ENCODE data around the gene TMED4. TPM values are rescaled to one million over a fixed set of nuclear protein-coding genes. Genes with fewer than 3 reads are reported as not detected.

Gene TMED4
- total and polyA plus RNA-seq, 2 donors (not counting 1 experiment from before 2014, with no cell fraction given): 84.1 to 102 TPM

- H3K4me3 Mint-ChIP-seq: no peak overlapping the region
- Histone ChIP-seq H3K4me3 (ENCODE audit: control extremely low read depth in 1 of 5, extremely low read depth in 1 of 5, insufficient read depth in 1 of 5, low read depth in 2 of 5, low read length in 4 of 5) (no peak overlapping the region), H3K4me1 (ENCODE audit: control insufficient read depth in 2 of 2, insufficient read depth in 2 of 2, low read length in 2 of 2) (no peaks in the 10 kb centered on the region), H3K9ac (ENCODE audit: low read length) (no peak overlapping the region), H2AFZ (ENCODE audit: insufficient read depth, low read depth, low read length, poor library complexity, severe bottlenecking) (no peak overlapping the region), H4K20me1 (ENCODE audit: control insufficient read depth, insufficient read depth, low read length, poor library complexity, severe bottlenecking) (no peaks in the 10 kb centered on the region), H3K36me3 (replicated peaks in 1 of 2; ENCODE audit: control extremely low read depth in 1 of 2, control insufficient read depth in 1 of 2, extremely low read depth in 1 of 2, insufficient read depth in 2 of 2, low read length in 1 of 2) (no peaks in the 10 kb centered on the region), H3K4me2 (replicated peaks; ENCODE audit: low read depth, low read length, poor library complexity, severe bottlenecking) (no peak overlapping the region), H3K9me3 (ENCODE audit: control extremely low read depth in 1 of 3, control insufficient read depth in 2 of 3, insufficient read depth in 1 of 3, low read length in 2 of 3) (no peaks in the 10 kb centered on the region), H3K27ac (ENCODE audit: low read length in 2 of 2) (no peak overlapping the region), H3K79me2 (ENCODE audit: control insufficient read depth, insufficient read depth, low read length) (no peaks in the 10 kb centered on the region), H3K27me3 (replicated peaks in 1 of 4; ENCODE audit: control extremely low read depth in 1 of 4, control insufficient read depth in 3 of 4, insufficient read depth in 4 of 4, low read length in 3 of 4) (no peaks in the 10 kb centered on the region)
- TF ChIP-seq, protein P1, sequence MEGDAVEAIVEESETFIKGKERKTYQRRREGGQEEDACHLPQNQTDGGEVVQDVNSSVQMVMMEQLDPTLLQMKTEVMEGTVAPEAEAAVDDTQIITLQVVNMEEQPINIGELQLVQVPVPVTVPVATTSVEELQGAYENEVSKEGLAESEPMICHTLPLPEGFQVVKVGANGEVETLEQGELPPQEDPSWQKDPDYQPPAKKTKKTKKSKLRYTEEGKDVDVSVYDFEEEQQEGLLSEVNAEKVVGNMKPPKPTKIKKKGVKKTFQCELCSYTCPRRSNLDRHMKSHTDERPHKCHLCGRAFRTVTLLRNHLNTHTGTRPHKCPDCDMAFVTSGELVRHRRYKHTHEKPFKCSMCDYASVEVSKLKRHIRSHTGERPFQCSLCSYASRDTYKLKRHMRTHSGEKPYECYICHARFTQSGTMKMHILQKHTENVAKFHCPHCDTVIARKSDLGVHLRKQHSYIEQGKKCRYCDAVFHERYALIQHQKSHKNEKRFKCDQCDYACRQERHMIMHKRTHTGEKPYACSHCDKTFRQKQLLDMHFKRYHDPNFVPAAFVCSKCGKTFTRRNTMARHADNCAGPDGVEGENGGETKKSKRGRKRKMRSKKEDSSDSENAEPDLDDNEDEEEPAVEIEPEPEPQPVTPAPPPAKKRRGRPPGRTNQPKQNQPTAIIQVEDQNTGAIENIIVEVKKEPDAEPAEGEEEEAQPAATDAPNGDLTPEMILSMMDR (IDR thresholded peaks at IDR 0.05): no peak
- TF ChIP-seq EZH2 (IDR thresholded peaks at IDR 0.05; ENCODE audit: borderline replicate concordance, insufficient read depth, low read depth, low read length, poor library complexity, severe bottlenecking): no peak
- intact Hi-C loops (cut with micrococcal nuclease): no loop called here
- CTCF ChIA-PET: no interaction called here
- H3K27ac Mint-ChIP-seq: no peak overlapping the region
- H3K27me3 Mint-ChIP-seq: no peaks in the 10 kb centered on the region
- POLR2A ChIA-PET: interaction anchor here (0.7 kb wide), 1 partner anchor 34 kb away, joined by 4 read pairs; no protein-coding TSS in a partner anchor
- H3K4me1 Mint-ChIP-seq: no peaks in the 10 kb centered on the region
- 94% methylated on average over 5 of the region's 6 CpGs for WGBS (ENCODE audit: insufficient coverage)
- ATAC-seq (ENCODE audit: low read depth): no peak
- no peaks in the 10 kb centered on the region for H3K9me3 Mint-ChIP-seq (ENCODE audit: insufficient read depth)
- no peak for DNase-seq
Observed at GRCh38 chr7:44537442-44537841, 44.6 kb downstream of the TMED4 start.

DNA sequence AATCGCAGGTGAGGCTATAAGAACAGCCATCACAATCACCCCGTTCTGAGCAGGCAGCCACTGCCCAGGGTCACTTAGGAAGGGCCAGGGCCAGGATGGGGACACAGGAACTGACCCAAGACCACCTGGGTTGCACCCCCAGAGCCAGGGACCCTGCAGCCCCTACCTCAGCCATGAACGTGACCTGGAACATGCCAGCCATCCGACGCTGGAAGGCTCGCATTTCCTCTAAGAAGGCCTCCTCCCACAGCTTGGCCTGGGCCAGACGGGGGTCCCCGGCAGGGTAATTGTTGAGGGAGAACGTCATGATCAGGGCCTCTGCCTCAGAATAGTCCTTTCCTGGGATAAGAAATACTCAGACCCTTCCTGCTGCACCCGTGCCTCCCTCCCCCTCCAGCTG is 45.9 kb downstream of the TMED4 start:
- Mint-ChIP-seq H3K9me3 (ENCODE audit: insufficient read depth) (no peaks in the 10 kb centered on the region), H3K27ac (no peak overlapping the region), H3K4me3 (no peak overlapping the region), H3K27me3 (no peaks in the 10 kb centered on the region), H3K4me1 (peaks cover 2% of the 10 kb centered on the region)
- no peaks in the 10 kb centered on the region for H3K27me3 ChIP-seq (replicated peaks in 1 of 4; ENCODE audit: control extremely low read depth in 1 of 4, control insufficient read depth in 3 of 4, insufficient read depth in 4 of 4, low read length in 3 of 4)
- CTCF ChIA-PET: interaction anchor here (1.2 kb wide), 1 partner anchor 31 kb away, joined by 3 read pairs; no protein-coding TSS in a partner anchor
- TF ChIP-seq EZH2 (IDR thresholded peaks at IDR 0.05; ENCODE audit: borderline replicate concordance, insufficient read depth, low read depth, low read length, poor library complexity, severe bottlenecking): no peak
- TF ChIP-seq, protein P1 (IDR thresholded peaks at IDR 0.05): no peak
- H3K79me2 ChIP-seq (ENCODE audit: control insufficient read depth, insufficient read depth, low read length): no peaks in the 10 kb centered on the region
- POLR2A ChIA-PET: interaction anchor here (0.5 kb wide), 1 partner anchor 629 kb away, joined by 11 read pairs; no protein-coding TSS in a partner anchor
- H3K4me3 ChIP-seq (ENCODE audit: control extremely low read depth in 1 of 5, extremely low read depth in 1 of 5, insufficient read depth in 1 of 5, low read depth in 2 of 5, low read length in 4 of 5): no peak overlapping the region
- H3K9me3 ChIP-seq (ENCODE audit: control extremely low read depth in 1 of 3, control insufficient read depth in 2 of 3, insufficient read depth in 1 of 3, low read length in 2 of 3): no peaks in the 10 kb centered on the region
- H2AFZ ChIP-seq (ENCODE audit: insufficient read depth, low read depth, low read length, poor library complexity, severe bottlenecking): no peak overlapping the region
- DNase-seq (no peak), ATAC-seq (ENCODE audit: low read depth) (no peak)
- no peak overlapping the region for H3K27ac ChIP-seq (ENCODE audit: low read length in 2 of 2)
- peaks cover under 1 to 1% of the 10 kb centered on the region in 2 donors for H3K4me1 ChIP-seq (ENCODE audit: control insufficient read depth in 2 of 2, insufficient read depth in 2 of 2, low read length in 2 of 2)
- WGBS (ENCODE audit: insufficient coverage): 100% methylated on average over 4 of the region's 10 CpGs
- no peaks in the 10 kb centered on the region for H4K20me1 ChIP-seq (ENCODE audit: control insufficient read depth, insufficient read depth, low read length, poor library complexity, severe bottlenecking)
- H3K36me3 ChIP-seq (replicated peaks in 1 of 2; ENCODE audit: control extremely low read depth in 1 of 2, control insufficient read depth in 1 of 2, extremely low read depth in 1 of 2, insufficient read depth in 2 of 2, low read length in 1 of 2): no peaks in the 10 kb centered on the region
- H3K9ac ChIP-seq (ENCODE audit: low read length): no peak overlapping the region
- intact Hi-C loops (cut with micrococcal nuclease): no loop called here
- no peak overlapping the region for H3K4me2 ChIP-seq (replicated peaks; ENCODE audit: low read depth, low read length, poor library complexity, severe bottlenecking)

All from B cell (primary cell).